B cell (primary cell): ENCODE data around the gene PRKCH. TPM values are rescaled to one million over a fixed set of nuclear protein-coding genes. Genes with fewer than 3 reads are reported as not detected.

Experiments used
- ATAC-seq: fragments of 200-7000 bp; cut with Tn5 transposase; one replicate; pipeline ENCODE4 v1.10.0; 2021; ENCODE audit warnings: low read depth, mild to moderate bottlenecking, moderate number of reproducible peaks, moderate library complexity
- CTCF ChIA-PET: fragments of 350-600 bp; sonication (Branson Sonifier 250); formaldehyde crosslinking; loops from one replicate; lab custom pipeline; 2021; ENCODE audit warnings: antibody characterized with exemption, inconsistent platforms; lab: Charles Lee
- POLR2A ChIA-PET: fragments of 350-600 bp; sonication (Branson Sonifier 250); formaldehyde crosslinking; loops from one replicate; lab custom pipeline; 2021; ENCODE audit warnings: antibody characterized with exemption; lab: Charles Lee
- DNase-seq: peaks from one replicate; pipeline ENCODE4 v3.0.0; 2013
- H2AFZ ChIP-seq: 2 replicates; pipeline ENCODE4 v1.6.1; 2012; ENCODE audit warnings: mild to moderate bottlenecking, low read depth, low read length; ENCODE audit not compliant: insufficient read depth, poor library complexity, severe bottlenecking
- H3K27ac ChIP-seq, 2 donors: 1 replicate in 1 of 2; 2 replicates in 1 of 2; pipeline ENCODE4 v1.5.1; 2012 to 2013; ENCODE audit warnings: low read length in 2 of 2, mild to moderate bottlenecking in 2 of 2, moderate library complexity in 1 of 2
- H3K27me3 ChIP-seq, 4 experiments: fragments of 200-600 bp in 1 of 4; sonication (generic) in 1 of 4; replicated peaks in 1 of 4; 1 replicate in 2 of 4; 2 replicates in 2 of 4; pipeline versions ENCODE4 v1.6.1 to v1.7.0; 2013 to 2016; ENCODE audit warnings: low read length in 3 of 4, mild to moderate bottlenecking in 2 of 4, mixed read lengths in 1 of 4, moderate library complexity in 1 of 4; ENCODE audit not compliant: insufficient read depth in 4 of 4, control insufficient read depth in 3 of 4; ENCODE audit errors: control extremely low read depth in 1 of 4
- H3K36me3 ChIP-seq, 2 experiments: replicated peaks in 1 of 2; 1 replicate in 1 of 2; 2 replicates in 1 of 2; pipeline versions ENCODE4 v1.6.1 to v1.7.1; 2013; ENCODE audit warnings: low read length in 1 of 2; ENCODE audit not compliant: insufficient read depth in 2 of 2, control insufficient read depth in 1 of 2; ENCODE audit errors: control extremely low read depth in 1 of 2, extremely low read depth in 1 of 2
- H3K4me1 ChIP-seq, 2 donors: fragments of 200-600 bp in 1 of 2; sonication (generic) in 1 of 2; 1 replicate in 1 of 2; 2 replicates in 1 of 2; pipeline versions ENCODE4 v1.5.1 to v1.6.1; 2013 to 2017; ENCODE audit warnings: low read length in 2 of 2; ENCODE audit not compliant: control insufficient read depth in 2 of 2, insufficient read depth in 2 of 2
- H3K4me2 ChIP-seq: replicated peaks from 2 replicates; pipeline ENCODE3; 2012; ENCODE audit warnings: mild to moderate bottlenecking, low read depth, low read length; ENCODE audit not compliant: poor library complexity, severe bottlenecking
- H3K4me3 ChIP-seq, 5 experiments: fragments of 200-600 bp in 1 of 5; sonication (generic) in 1 of 5; 1 replicate in 3 of 5; 2 replicates in 2 of 5; pipeline versions ENCODE4 v1.5.1 to v1.7.0; 2011 to 2016; ENCODE audit warnings: low read length in 4 of 5, mild to moderate bottlenecking in 4 of 5, low read depth in 2 of 5, control low read depth in 1 of 5, moderate library complexity in 1 of 5; ENCODE audit not compliant: insufficient read depth in 1 of 5; ENCODE audit errors: control extremely low read depth in 1 of 5, extremely low read depth in 1 of 5
- H3K79me2 ChIP-seq: fragments of 200-600 bp; sonication (generic); one replicate; pipeline ENCODE4 v1.6.0; 2016; ENCODE audit warnings: low read length; ENCODE audit not compliant: control insufficient read depth, insufficient read depth
- H3K9ac ChIP-seq: fragments of 200-600 bp; sonication (generic); 2 replicates; pipeline ENCODE4 v1.6.1; 2017; ENCODE audit warnings: mild to moderate bottlenecking, low read length, moderate library complexity
- H3K9me3 ChIP-seq, 3 donors: one replicate each; pipeline versions ENCODE4 v1.6.1 to v1.7.1; 2013; ENCODE audit warnings: low read length in 2 of 3; ENCODE audit not compliant: control insufficient read depth in 2 of 3, insufficient read depth in 1 of 3; ENCODE audit errors: control extremely low read depth in 1 of 3
- H4K20me1 ChIP-seq: 2 replicates; pipeline ENCODE4 v1.6.0; 2012; ENCODE audit warnings: mild to moderate bottlenecking, low read length; ENCODE audit not compliant: insufficient read depth, control insufficient read depth, poor library complexity, severe bottlenecking
- H3K27ac Mint-ChIP-seq: one replicate; pipeline ENCODE4 v1.8.0; 2021; ENCODE audit warnings: mixed read lengths
- H3K27me3 Mint-ChIP-seq: one replicate; pipeline ENCODE4 v1.8.0; 2021; ENCODE audit warnings: mixed read lengths
- H3K4me1 Mint-ChIP-seq: one replicate; pipeline ENCODE4 v1.8.0; 2021; ENCODE audit warnings: mixed read lengths
- H3K4me3 Mint-ChIP-seq: one replicate; pipeline ENCODE4 v1.8.0; 2021; ENCODE audit warnings: mixed read lengths
- H3K9me3 Mint-ChIP-seq: one replicate; pipeline ENCODE4 v1.8.0; 2022; ENCODE audit warnings: mixed read lengths; ENCODE audit not compliant: insufficient read depth
- EZH2 ChIP-seq: IDR thresholded peaks from 2 replicates; pipeline ENCODE4 v1.6.1; 2012; ENCODE audit warnings: borderline replicate concordance, low read depth, mild to moderate bottlenecking, moderate library complexity, low read length; ENCODE audit not compliant: insufficient read depth, poor library complexity, severe bottlenecking
- WGBS: methylation state at CpG from one replicate; pipeline ENCODE4 v1.1.5; 2013; ENCODE audit warnings: missing lambda C conversion rate; ENCODE audit not compliant: insufficient coverage; 5-methylcytosine and 5-hydroxymethylcytosine counted together
- intact Hi-C: fragments of 100-400 bp; cut with micrococcal nuclease; formaldehyde crosslinking; loops from one replicate; pipeline ENCODE4 v1.10.0; 2022
- polyA plus RNA-seq: library from polyadenylated mRNA; depleted of rRNA; stranded (reverse); fragments of >200 nt; gene quantifications from 2 replicates; pipeline ENCODE4 v1.2.3, GENCODE V29; 2012
- total RNA-seq, 2 donors: library from RNA; stranded (reverse); fragments of 120-200 nt in 1 of 2; gene quantifications; 1 replicate in 1 of 2; 2 replicates in 1 of 2; pipeline versions ENCODE4 v1.2.3 to v1.2.4, GENCODE V29; 2013 to 2022
- TF ChIP-seq, protein P1 (sequence below): fragments of 200-600 bp; IDR thresholded peaks from one replicate; pipeline ENCODE4 v1.8.0; 2022; ENCODE audit warnings: antibody characterized with exemption, mild to moderate bottlenecking

The PRKCH gene
- total and polyA plus RNA-seq, 2 donors (not counting 1 experiment from before 2014, with no cell fraction given) = 2.0 to 5.0 TPM

DNA sequence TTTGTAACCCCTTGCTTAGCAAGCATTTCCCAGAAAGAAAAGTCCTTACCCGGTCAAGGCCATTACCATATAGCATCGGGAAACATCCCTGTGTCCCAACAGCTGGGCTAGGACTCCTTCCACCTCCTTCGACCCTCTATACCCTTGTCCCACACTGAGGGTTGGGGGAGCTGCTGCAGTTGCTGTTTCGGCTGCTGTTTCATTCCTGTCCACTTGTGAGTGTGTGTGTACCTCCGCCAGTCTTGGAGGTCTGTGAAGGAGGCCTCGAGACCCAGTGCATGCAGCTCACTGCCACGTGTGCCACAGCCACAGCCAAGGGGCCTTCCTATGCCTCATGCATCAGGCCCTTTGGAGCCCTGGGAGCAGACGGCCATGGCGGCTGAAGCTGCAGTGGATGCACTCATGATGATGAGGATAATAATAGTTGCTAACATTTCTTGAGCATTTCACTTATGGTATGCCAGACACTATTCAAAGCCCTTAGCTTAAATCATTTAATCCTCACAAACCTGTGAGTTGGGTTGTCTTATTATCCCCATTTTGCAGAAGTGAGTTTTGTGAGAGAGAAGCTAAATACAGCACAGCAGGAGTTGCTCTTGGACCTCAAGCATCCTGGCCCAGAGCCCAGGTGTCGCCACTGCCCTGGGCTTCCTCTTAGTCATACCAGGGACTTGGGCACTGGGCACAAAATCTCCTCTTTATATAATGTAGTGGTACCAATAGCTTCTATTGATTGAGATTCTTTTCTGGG lies 156.5 kb downstream of the PRKCH start:
- Histone ChIP-seq H3K9ac (peak overlapping the region; percentile 39), H3K79me2 (peaks cover 6% of the 10 kb centered on the region), H3K4me1 (peaks cover 70 to 78% of the 10 kb centered on the region in 2 donors), H3K27ac (peak overlapping the region; percentile 97 to 98), H4K20me1 (no peaks in the 10 kb centered on the region), H3K4me2 (peak overlapping the region; percentile 52), H3K4me3 (peak overlapping the region in 2 of 5 experiments; percentile 11 to 47), H2AFZ (peak overlapping the region; percentile 7), H3K27me3 (no peaks in the 10 kb centered on the region), H3K9me3 (no peaks in the 10 kb centered on the region), H3K36me3 (no peaks in the 10 kb centered on the region)
- H3K27ac Mint-ChIP-seq = peak overlapping the region; percentile 97
- intact Hi-C loops = loop anchor here (1.0 to 5.0 kb wide), 6 partner anchors 25 to 274 kb away; no protein-coding TSS in a partner anchor
- DNase-seq (peak; percentile 50), ATAC-seq (no peak)
- H3K4me3 Mint-ChIP-seq = peak overlapping the region; percentile 67
- CTCF ChIA-PET = interaction anchor here (0.7 to 9.1 kb wide), 15 partner anchors 16 to 359 kb away, joined by 3 to 177 read pairs (median 5); partner anchors contain the start of gene HIF1A
- no peaks in the 10 kb centered on the region for H3K27me3 Mint-ChIP-seq
- H3K4me1 Mint-ChIP-seq = peaks cover 77% of the 10 kb centered on the region
- H3K9me3 Mint-ChIP-seq = no peaks in the 10 kb centered on the region
- WGBS = 64% methylated on average over 4 of the region's 10 CpGs
- TF ChIP-seq, protein P1, sequence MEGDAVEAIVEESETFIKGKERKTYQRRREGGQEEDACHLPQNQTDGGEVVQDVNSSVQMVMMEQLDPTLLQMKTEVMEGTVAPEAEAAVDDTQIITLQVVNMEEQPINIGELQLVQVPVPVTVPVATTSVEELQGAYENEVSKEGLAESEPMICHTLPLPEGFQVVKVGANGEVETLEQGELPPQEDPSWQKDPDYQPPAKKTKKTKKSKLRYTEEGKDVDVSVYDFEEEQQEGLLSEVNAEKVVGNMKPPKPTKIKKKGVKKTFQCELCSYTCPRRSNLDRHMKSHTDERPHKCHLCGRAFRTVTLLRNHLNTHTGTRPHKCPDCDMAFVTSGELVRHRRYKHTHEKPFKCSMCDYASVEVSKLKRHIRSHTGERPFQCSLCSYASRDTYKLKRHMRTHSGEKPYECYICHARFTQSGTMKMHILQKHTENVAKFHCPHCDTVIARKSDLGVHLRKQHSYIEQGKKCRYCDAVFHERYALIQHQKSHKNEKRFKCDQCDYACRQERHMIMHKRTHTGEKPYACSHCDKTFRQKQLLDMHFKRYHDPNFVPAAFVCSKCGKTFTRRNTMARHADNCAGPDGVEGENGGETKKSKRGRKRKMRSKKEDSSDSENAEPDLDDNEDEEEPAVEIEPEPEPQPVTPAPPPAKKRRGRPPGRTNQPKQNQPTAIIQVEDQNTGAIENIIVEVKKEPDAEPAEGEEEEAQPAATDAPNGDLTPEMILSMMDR = no peak
- TF ChIP-seq EZH2 = no peak
- POLR2A ChIA-PET = interaction anchor here (0.5 to 6.1 kb wide), 11 partner anchors 12 to 673 kb away, joined by 3 to 88 read pairs (median 5); partner anchors contain the start of gene HIF1A
